Esophagus squamous epithelium (tissue), 4 donors: ENCODE results near the gene FOXJ3.

Experiments used
- POLR2A ChIP-seq, 4 donors: fragments of 450-650 bp; IDR thresholded peaks; one replicate each; pipeline ENCODE4 v1.6.1; 2017; ENCODE audit warnings: antibody characterized with exemption in 4 of 4, mild to moderate bottlenecking in 4 of 4, moderate library complexity in 3 of 4
- TF ChIP-seq, protein P1 (sequence below), 6 experiments: fragments of 450-650 bp in 4 of 6; fragments of 200-600 bp in 2 of 6; sonication (generic) in 2 of 6; IDR thresholded peaks; one replicate each; pipeline ENCODE4 v1.5.1; 2016 to 2019; ENCODE audit warnings: antibody characterized with exemption in 6 of 6, mild to moderate bottlenecking in 4 of 6, moderate library complexity in 4 of 6

DNA sequence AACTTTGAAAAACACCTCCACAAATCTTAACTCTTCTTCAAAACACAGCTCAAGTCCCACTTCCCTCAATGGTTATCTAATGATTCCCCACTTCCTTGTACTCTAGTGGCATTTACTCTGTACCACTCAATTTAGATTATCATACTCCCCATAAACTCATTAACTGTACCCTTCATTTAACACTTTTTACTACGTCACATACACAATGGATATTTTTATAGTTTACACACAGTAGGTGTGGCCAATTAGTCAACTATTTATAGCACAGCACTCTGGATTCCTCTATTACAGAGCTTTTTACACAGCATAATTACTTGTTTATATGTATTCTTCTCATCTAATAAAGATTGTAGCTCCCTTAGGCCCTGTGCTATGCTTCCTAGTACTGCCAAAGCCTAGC, 62.1 kb downstream of the FOXJ3 start:
- TF ChIP-seq, protein P1, sequence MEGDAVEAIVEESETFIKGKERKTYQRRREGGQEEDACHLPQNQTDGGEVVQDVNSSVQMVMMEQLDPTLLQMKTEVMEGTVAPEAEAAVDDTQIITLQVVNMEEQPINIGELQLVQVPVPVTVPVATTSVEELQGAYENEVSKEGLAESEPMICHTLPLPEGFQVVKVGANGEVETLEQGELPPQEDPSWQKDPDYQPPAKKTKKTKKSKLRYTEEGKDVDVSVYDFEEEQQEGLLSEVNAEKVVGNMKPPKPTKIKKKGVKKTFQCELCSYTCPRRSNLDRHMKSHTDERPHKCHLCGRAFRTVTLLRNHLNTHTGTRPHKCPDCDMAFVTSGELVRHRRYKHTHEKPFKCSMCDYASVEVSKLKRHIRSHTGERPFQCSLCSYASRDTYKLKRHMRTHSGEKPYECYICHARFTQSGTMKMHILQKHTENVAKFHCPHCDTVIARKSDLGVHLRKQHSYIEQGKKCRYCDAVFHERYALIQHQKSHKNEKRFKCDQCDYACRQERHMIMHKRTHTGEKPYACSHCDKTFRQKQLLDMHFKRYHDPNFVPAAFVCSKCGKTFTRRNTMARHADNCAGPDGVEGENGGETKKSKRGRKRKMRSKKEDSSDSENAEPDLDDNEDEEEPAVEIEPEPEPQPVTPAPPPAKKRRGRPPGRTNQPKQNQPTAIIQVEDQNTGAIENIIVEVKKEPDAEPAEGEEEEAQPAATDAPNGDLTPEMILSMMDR (IDR thresholded peaks at IDR 0.05), result no peak
- TF ChIP-seq POLR2A (IDR thresholded peaks at IDR 0.05), result no peak
